Esophagus muscularis mucosa (tissue), 4 donors: ENCODE measurements around the gene PTX4. TPM values are rescaled to one million over a fixed set of nuclear protein-coding genes. Genes with fewer than 3 reads are reported as not detected.

Experiments
- DNase-seq: peaks from one replicate; pipeline ENCODE4 v3.0.0-alpha.2; 2017; ENCODE audit errors: extremely low spot score
- H3K27ac ChIP-seq, 4 donors: fragments of 200-600 bp; sonication (generic); replicated peaks in 1 of 4; 1 replicate in 3 of 4; 2 replicates in 1 of 4; pipeline ENCODE4 v1.5.1; 2016 to 2019; ENCODE audit warnings: mild to moderate bottlenecking in 1 of 4
- H3K27me3 ChIP-seq, 4 donors: fragments of 200-600 bp; sonication (generic); one replicate each; pipeline versions ENCODE4 v1.5.1 to v1.6.0; 2016 to 2019
- H3K36me3 ChIP-seq, 4 donors: fragments of 200-600 bp; sonication (generic); one replicate each; pipeline ENCODE4 v1.5.1; 2016 to 2019
- H3K4me1 ChIP-seq, 4 donors: fragments of 200-600 bp; sonication (generic); one replicate each; pipeline ENCODE4 v1.5.1; 2016 to 2019
- H3K4me3 ChIP-seq, 4 donors: fragments of 200-600 bp; sonication (generic); 1 replicate in 2 of 4; 2 replicates in 2 of 4; pipeline ENCODE4 v1.5.1; 2016 to 2019; ENCODE audit warnings: mild to moderate bottlenecking in 4 of 4, moderate library complexity in 1 of 4
- H3K9me3 ChIP-seq, 4 donors: fragments of 200-600 bp; sonication (generic); 1 replicate in 3 of 4; 2 replicates in 1 of 4; pipeline ENCODE4 v1.5.1; 2016 to 2019
- CTCF ChIP-seq, 3 experiments: fragments of 200-600 bp in 2 of 3; fragments of 450-650 bp in 1 of 3; sonication (generic) in 2 of 3; IDR thresholded peaks; one replicate each; pipeline ENCODE4 v1.5.1; 2017 to 2019; ENCODE audit warnings: antibody characterized with exemption in 3 of 3, mild to moderate bottlenecking in 2 of 3, moderate library complexity in 1 of 3
- EP300 ChIP-seq: sonication (generic); formaldehyde crosslinking; IDR thresholded peaks from one replicate; pipeline ENCODE4 v1.6.1; 2017; ENCODE audit warnings: antibody characterized with exemption
- POLR2A ChIP-seq: fragments of 450-650 bp; IDR thresholded peaks from one replicate; pipeline ENCODE4 v1.6.1; 2017; ENCODE audit warnings: antibody characterized with exemption, moderate library complexity, mild to moderate bottlenecking, low read depth
- POLR2AphosphoS5 ChIP-seq, 2 donors: sonication (generic); formaldehyde crosslinking; IDR thresholded peaks; one replicate each; pipeline ENCODE4 v1.6.1; 2017; ENCODE audit warnings: antibody characterized with exemption in 2 of 2
- WGBS: methylation state at CpG from one replicate; pipeline ENCODE4 v1.1.5; 2018; 5-methylcytosine and 5-hydroxymethylcytosine counted together
- intact Hi-C: fragments of 100-400 bp; cut with DNase I; formaldehyde crosslinking; loops from one replicate; pipeline ENCODE4 v1.15.1; 2023
- total RNA-seq, 4 donors: library from RNA; depleted of rRNA; stranded (reverse); fragments of >200 nt; gene quantifications; one replicate each; pipeline versions ENCODE4 v1.1.0 to v1.2.1, GENCODE V29; 2016

PTX4 gene
- total RNA-seq, 4 donors from 2014 or later = 0.39 to 0.75 (median 0.66) TPM; not detected in 1

- no peak for DNase-seq
- intact Hi-C loops = no loop called here
- WGBS = 96% methylated on average over 4 of the region's 22 CpGs
- Histone ChIP-seq H3K36me3 (peaks cover 0 to 16% (median 8%) of the 10 kb centered on the region in 4 donors), H3K27ac (no peak overlapping the region), H3K4me3 (no peak overlapping the region), H3K9me3 (no peaks in the 10 kb centered on the region), H3K4me1 (no peaks in the 10 kb centered on the region), H3K27me3 (peaks cover 0 to 15% (median 0%) of the 10 kb centered on the region in 4 donors)
- TF ChIP-seq EP300 (no peak), POLR2A (no peak), POLR2AphosphoS5 (IDR thresholded peaks at IDR 0.05) (no peak)
Observed at GRCh38 chr16:1437606-1438005, 51.1 kb downstream of the PTX4 start.

- Histone ChIP-seq H3K4me3 (no peak overlapping the region), H3K9me3 (no peaks in the 10 kb centered on the region), H3K36me3 (peaks cover 0 to 16% (median 8%) of the 10 kb centered on the region in 4 donors), H3K4me1 (no peaks in the 10 kb centered on the region), H3K27me3 (peaks cover 0 to 23% (median 0%) of the 10 kb centered on the region in 4 donors), H3K27ac (no peak overlapping the region)
- no peak for DNase-seq
- WGBS = 88% methylated on average over 20 of the region's 47 CpGs
- intact Hi-C loops = no loop called here
- TF ChIP-seq POLR2A = no peak
- TF ChIP-seq CTCF (IDR thresholded peaks at IDR 0.05) = no peak
- TF ChIP-seq EP300 = no peak
- TF ChIP-seq POLR2AphosphoS5 (IDR thresholded peaks at IDR 0.05) = no peak
Observed at GRCh38 chr16:1436731-1437355, 51.9 kb downstream of the PTX4 start.

- DNase-seq = no peak
- Histone ChIP-seq H3K27ac (no peak overlapping the region), H3K27me3 (peaks cover 0 to 27% (median 0%) of the 10 kb centered on the region in 4 donors), H3K9me3 (no peaks in the 10 kb centered on the region), H3K4me3 (no peak overlapping the region), H3K36me3 (peaks cover 0 to 16% (median 8%) of the 10 kb centered on the region in 4 donors), H3K4me1 (no peaks in the 10 kb centered on the region)
- intact Hi-C loops = no loop called here
- no peak for TF ChIP-seq POLR2AphosphoS5 (IDR thresholded peaks at IDR 0.05)
- no peak for TF ChIP-seq CTCF (IDR thresholded peaks at IDR 0.05)
- no peak for TF ChIP-seq POLR2A
- no peak for TF ChIP-seq EP300
- WGBS = 85% methylated on average over 26 of the region's 32 CpGs
Observed at GRCh38 chr16:1435921-1436697, 52.6 kb downstream of the PTX4 start.

Other genes with a start within 250 kb of the PTX4 start
- gene TPSAB1, start 248.2 kb downstream of the PTX4 start, total RNA-seq = 100 to 1,000 TPM in 3 of 4 donors, 10 to 100 TPM in 1; 15.6 to 237 (median 126) TPM
- 1 to 10 TPM; 1.7 to 5.3 (median 2.2) TPM for gene TPSD1, start 232.9 kb downstream of the PTX4 start, total RNA-seq
- gene UBE2I, start 179.3 kb downstream of the PTX4 start, total RNA-seq = 10 to 100 TPM; 42.8 to 70.5 (median 63.9) TPM
- gene BAIAP3, start 155.3 kb downstream of the PTX4 start, total RNA-seq = 1 to 10 TPM; 1.3 to 4.2 (median 2.3) TPM
- gene TSR3, start 137.1 kb downstream of the PTX4 start, total RNA-seq = 100 to 1,000 TPM in 3 of 4 donors, 10 to 100 TPM in 1; 78.2 to 112 (median 106) TPM
- 10 to 100 TPM; 54.4 to 70.5 (median 61.1) TPM for gene GNPTG, start 137.0 kb downstream of the PTX4 start, total RNA-seq
- gene UNKL, start 74.2 kb downstream of the PTX4 start, total RNA-seq = 10 to 100 TPM in 3 of 4 donors, 1 to 10 TPM in 1; 9.3 to 23.7 (median 16.5) TPM
- gene UQCC4, start 68.2 kb downstream of the PTX4 start, total RNA-seq = 10 to 100 TPM; 12.6 to 17.1 (median 14.7) TPM
- gene PERCC1, start 57.9 kb downstream of the PTX4 start, total RNA-seq = not detected
- gene CCDC154, start 44.4 kb downstream of the PTX4 start, total RNA-seq = under 1 TPM in 3 of 4 donors, not detected in 1; 0.17 to 0.58 (median 0.42) TPM
- gene CLCN7, start 13.9 kb downstream of the PTX4 start, total RNA-seq = 100 to 1,000 TPM in 1 of 4 donors, 10 to 100 TPM in 3; 41.5 to 130 (median 71.9) TPM
- gene TELO2, start 4.4 kb upstream of the PTX4 start, total RNA-seq = 10 to 100 TPM; 14.1 to 27.7 (median 18.4) TPM
- 10 to 100 TPM; 39.5 to 75.0 (median 57.1) TPM for gene TMEM204, start 44.7 kb upstream of the PTX4 start, total RNA-seq
- 10 to 100 TPM; 16.6 to 27.3 (median 20.1) TPM for gene IFT140, start 123.1 kb upstream of the PTX4 start, total RNA-seq
- 10 to 100 TPM in 3 of 4 donors, 1 to 10 TPM in 1; 9.1 to 15.5 (median 12.5) TPM for gene CRAMP1, start 123.4 kb upstream of the PTX4 start, total RNA-seq
- 10 to 100 TPM; 20.8 to 57.5 (median 38.2) TPM for gene JPT2, start 189.3 kb upstream of the PTX4 start, total RNA-seq
- gene MAPK8IP3, start 217.3 kb upstream of the PTX4 start, total RNA-seq = 10 to 100 TPM; 21.5 to 36.2 (median 28.5) TPM